Pancreas (tissue), 10 donors: ENCODE data around the gene CLN5. TPM values are rescaled to one million over a fixed set of nuclear protein-coding genes. Genes with fewer than 3 reads are reported as not detected.

ENCODE experiments used
- ATAC-seq, 4 donors: fragments of 200-7000 bp; cut with Tn5 transposase; one replicate each; pipeline versions ENCODE4 v1.8.0 to v1.9.1; 2020; ENCODE audit warnings: mild to moderate bottlenecking in 4 of 4, moderate library complexity in 4 of 4
- DNase-seq, 6 donors: peaks; one replicate each; pipeline ENCODE4 v3.0.0-alpha.2; 2020
- FAIRE-seq: peaks from 2 replicates; lab custom pipeline; 2012; peaks lifted over from hg19 to GRCh38; lab: Jason Lieb, UNC
- H3K27ac ChIP-seq, 4 donors: fragments of 200-600 bp; sonication (generic); 1 replicate in 3 of 4; 2 replicates in 1 of 4; pipeline versions ENCODE4 v1.5.0 to v1.8.0; 2020
- H3K27me3 ChIP-seq, 4 donors: fragments of 200-600 bp; one replicate each; pipeline ENCODE4 v1.8.0; 2021
- H3K36me3 ChIP-seq, 3 donors: fragments of 200-600 bp; sonication (generic) in 1 of 3; one replicate each; pipeline versions ENCODE4 v1.5.0 to v1.8.0; 2020 to 2021
- H3K4me1 ChIP-seq, 3 donors: fragments of 200-600 bp; one replicate each; pipeline ENCODE4 v1.8.0; 2021
- H3K4me3 ChIP-seq, 4 donors: fragments of 200-600 bp; sonication (generic) in 2 of 4; one replicate each; pipeline versions ENCODE4 v1.5.0 to v1.8.0; 2020 to 2021
- H3K9me3 ChIP-seq, 4 donors: fragments of 200-600 bp; one replicate each; pipeline ENCODE4 v1.8.0; 2021
- CTCF ChIP-seq, 4 donors: fragments of 200-600 bp; sonication (generic) in 3 of 4; IDR thresholded peaks; one replicate each; pipeline versions ENCODE4 v1.5.0 to v1.8.0; 2021; ENCODE audit warnings: antibody characterized with exemption in 4 of 4
- WGBS, 2 donors: extraction: QIAGEN DNeasy Blood & Tissue Kit; methylation state at CpG; one replicate each; pipeline ENCODE4 v1.1.7; 2013; 5-methylcytosine and 5-hydroxymethylcytosine counted together
- intact Hi-C, 3 donors: fragments of 100-400 bp; cut with DNase I; formaldehyde crosslinking; loops; one replicate each; pipeline versions ENCODE4 v1.11.1 to v1.14.2; 2022
- polyA plus RNA-seq, 2 donors: library from polyadenylated mRNA; stranded (reverse); fragments of 200-250 nt; gene quantifications; one replicate each; pipeline ENCODE4 v1.2.3, GENCODE V29; 2013
- total RNA-seq, 6 donors: library from RNA; stranded (reverse); fragmentation: NEBNext Ultra II Directional in 4 of 6; extraction: Animal tissue kit (Norgen Biotek cat#: 25700) in 4 of 6; gene quantifications; one replicate each; pipeline versions ENCODE4 v1.2.1 to v1.2.4, GENCODE V29; 2021 to 2023
- donor health status: healthy with polysubstance abuse.
- donor health status: DM: no; HTN: no; CAD: no; lungs with moderate emphysema.
- donor health status: DM: no; HTN: no; CAD: no.
- donor health status: control.
- donor health status: control.
- donor health status: Bipolar disorder and iron deficiency.
- donor health status: DM: yes; HTN: yes; CAD: no.
- donor health status: DM: no; HTN: no; CAD: no.
- donor health status: DM: no; HTN: no; CAD: no.
- donor health status: DM: yes; HTN: yes; CAD: no.

Gene CLN5
- total and polyA plus RNA-seq, 8 donors: 9.1 to 24.3 (median 18.1) TPM

- H3K27me3 ChIP-seq: peaks cover 0 to 7% (median 3%) of the 10 kb centered on the region in 4 donors
- DNase-seq: no peak
- FAIRE-seq: no peak
- TF ChIP-seq CTCF (IDR thresholded peaks at IDR 0.05): no peak
- H3K4me3 ChIP-seq: no peak overlapping the region
- no peaks in the 10 kb centered on the region for H3K36me3 ChIP-seq
- H3K4me1 ChIP-seq: peaks cover 0 to 6% (median 4%) of the 10 kb centered on the region in 3 donors
- WGBS, 2 donors: 55 to 62% methylated on average over 6 of the region's 6 CpGs
- no peaks in the 10 kb centered on the region for H3K9me3 ChIP-seq
- H3K27ac ChIP-seq: no peak overlapping the region
- intact Hi-C loops: no loop called here
- no peak for ATAC-seq
These were observed 9.8 kb upstream of the CLN5 start for GRCh38 chr13:76982061-76982460.

- TF ChIP-seq CTCF (IDR thresholded peaks at IDR 0.05): no peak
These were observed 8.2 kb upstream of the CLN5 start for GRCh38 chr13:76983676-76984075.

GRCh38 chr13:76991432-76991795, 467 bp upstream of the CLN5 start:
- intact Hi-C loops: no loop called here
- peak in 1 of 6 donors; percentile 25 for DNase-seq
- Histone ChIP-seq H3K4me3 (peak overlapping the region; percentile 58 to 90 (median 70)), H3K27me3 (no peaks in the 10 kb centered on the region), H3K27ac (peak overlapping the region; percentile 49 to 93 (median 88)), H3K36me3 (no peaks in the 10 kb centered on the region), H3K9me3 (no peaks in the 10 kb centered on the region), H3K4me1 (peaks cover 0 to 9% (median 9%) of the 10 kb centered on the region in 3 donors)
- TF ChIP-seq CTCF (IDR thresholded peaks at IDR 0.05): no peak
- peak in 3 of 4 donors; percentile 5 to 29 (median 7) for ATAC-seq
- no peak for FAIRE-seq
- 44 to 47% methylated on average over 15 of the region's 15 CpGs for WGBS, 2 donors

More at GRCh38 chr13:76983676-76984075, 8.2 kb upstream of the CLN5 start:
- 68 to 73% methylated on average over 5 of the region's 5 CpGs for WGBS, 2 donors
- Histone ChIP-seq H3K27me3 (peaks cover 0 to 7% (median 3%) of the 10 kb centered on the region in 4 donors), H3K4me3 (no peak overlapping the region), H3K4me1 (peaks cover 0 to 6% (median 4%) of the 10 kb centered on the region in 3 donors), H3K27ac (no peak overlapping the region), H3K9me3 (no peaks in the 10 kb centered on the region), H3K36me3 (no peaks in the 10 kb centered on the region)
- intact Hi-C loops: no loop called here
- DNase-seq (no peak), FAIRE-seq (no peak), ATAC-seq (no peak)

- TF ChIP-seq CTCF (IDR thresholded peaks at IDR 0.05): no peak
- FAIRE-seq (no peak), DNase-seq (peak in 5 of 6 donors; percentile 16 to 67 (median 29)), ATAC-seq (peak; percentile 8 to 49 (median 37))
- Histone ChIP-seq H3K36me3 (no peaks in the 10 kb centered on the region), H3K4me3 (peak overlapping the region; percentile 58 to 90 (median 70)), H3K27ac (peak overlapping the region; percentile 49 to 93 (median 88)), H3K4me1 (peaks cover 0 to 9% (median 9%) of the 10 kb centered on the region in 3 donors), H3K9me3 (no peaks in the 10 kb centered on the region), H3K27me3 (no peaks in the 10 kb centered on the region)
- intact Hi-C loops: no loop called here
- whole genome bisulfite sequencing, 2 donors: 1% methylated on average over 20 of the region's 20 CpGs
These were observed 694 bp downstream of the CLN5 start for GRCh38 chr13:76992548-76993001.

GRCh38 chr13:76993021-76993420, 1.1 kb downstream of the CLN5 start:
- Histone ChIP-seq H3K27ac (peak overlapping the region in 1 of 4 donors; percentile 93), H3K4me1 (peaks cover 0 to 9% (median 9%) of the 10 kb centered on the region in 3 donors), H3K4me3 (peak overlapping the region; percentile 58 to 90 (median 70)), H3K27me3 (no peaks in the 10 kb centered on the region), H3K36me3 (no peaks in the 10 kb centered on the region), H3K9me3 (no peaks in the 10 kb centered on the region)
- intact Hi-C loops: no loop called here
- FAIRE-seq (no peak), ATAC-seq (no peak), DNase-seq (no peak)
- no peak for TF ChIP-seq CTCF (IDR thresholded peaks at IDR 0.05)
- 19 to 32% methylated on average over 3 of the region's 3 CpGs for WGBS, 2 donors
